HG03342 (cell line): Measurements from ENCODE around the gene XIRP1.
"Not testable (repeated sequence)": the region's sequence is repeated elsewhere in the genome, so short reads cannot be mapped to it uniquely, and the experiment has no call there.

Experiments used
- ATAC-seq: cut with Tn5 transposase; IDR thresholded peaks from one replicate; pipeline ENCODE4 v1.9.1; 2021; ENCODE audit warnings: mild to moderate bottlenecking, moderate library complexity; ENCODE audit not compliant: unreplicated experiment

The XIRP1 gene

DNA sequence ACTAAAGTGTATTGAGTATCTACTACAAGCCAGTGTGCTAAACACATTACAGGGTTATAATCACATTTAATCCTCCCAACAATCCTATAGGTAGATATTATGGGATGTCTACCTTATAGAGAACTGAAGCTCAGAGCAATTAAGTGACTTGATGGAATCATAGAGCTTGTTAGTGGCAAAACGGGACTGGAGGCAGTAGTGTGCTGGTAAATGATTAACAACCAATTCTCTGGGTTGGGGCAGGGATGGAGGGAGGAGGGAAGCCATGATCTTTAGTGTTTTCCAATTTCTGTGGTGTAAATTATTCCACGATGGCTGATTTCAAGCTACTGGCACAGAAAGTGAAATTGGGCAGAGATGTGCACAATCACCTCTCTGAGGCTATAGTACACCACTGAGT, 20.5 kb downstream of the XIRP1 start:
- ATAC-seq: no peak

DNA sequence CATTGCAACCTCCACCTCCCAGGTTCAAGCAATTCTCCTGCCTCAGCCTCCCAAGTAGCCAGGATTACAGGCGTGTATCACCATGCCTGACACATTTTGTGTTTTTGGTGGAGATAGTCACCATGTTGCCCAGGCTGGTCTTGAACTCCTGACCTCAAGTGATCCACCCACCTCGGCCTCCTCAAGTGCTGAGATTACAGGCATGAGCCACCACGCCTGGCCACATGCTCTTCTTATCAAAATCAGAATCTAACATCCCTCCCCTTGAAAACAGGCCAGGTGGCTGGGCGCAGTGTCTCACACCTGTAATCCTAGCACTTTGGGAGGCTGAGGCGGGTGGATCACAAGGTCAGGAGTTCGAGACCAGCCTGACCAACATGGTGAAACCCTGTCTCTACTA, 21.5 kb downstream of the XIRP1 start:
- ATAC-seq: not testable (repeated sequence)

- no peak for ATAC-seq
Measured at GRCh38 chr3:39170461-39170860, 21.9 kb downstream of the XIRP1 start.

DNA sequence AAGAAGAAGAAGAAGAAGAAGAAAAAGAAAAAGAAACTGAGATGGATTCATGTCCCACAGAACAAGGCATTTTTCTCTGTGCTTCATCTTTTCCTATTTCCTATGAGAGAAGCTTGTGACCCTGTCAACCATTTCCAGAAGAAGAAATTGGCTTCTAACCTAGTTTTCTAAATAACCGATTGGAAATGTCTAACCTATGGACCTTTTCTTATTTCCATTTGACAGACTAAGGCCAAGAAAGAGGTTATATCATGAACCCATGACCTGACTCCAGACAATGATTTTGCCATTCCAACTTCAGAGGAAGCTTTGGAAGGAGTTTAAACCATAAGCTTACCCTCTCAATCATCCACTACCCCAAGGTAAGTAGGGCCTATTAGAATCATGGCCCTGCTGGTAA, 22.7 kb downstream of the XIRP1 start:
- no peak for ATAC-seq

DNA sequence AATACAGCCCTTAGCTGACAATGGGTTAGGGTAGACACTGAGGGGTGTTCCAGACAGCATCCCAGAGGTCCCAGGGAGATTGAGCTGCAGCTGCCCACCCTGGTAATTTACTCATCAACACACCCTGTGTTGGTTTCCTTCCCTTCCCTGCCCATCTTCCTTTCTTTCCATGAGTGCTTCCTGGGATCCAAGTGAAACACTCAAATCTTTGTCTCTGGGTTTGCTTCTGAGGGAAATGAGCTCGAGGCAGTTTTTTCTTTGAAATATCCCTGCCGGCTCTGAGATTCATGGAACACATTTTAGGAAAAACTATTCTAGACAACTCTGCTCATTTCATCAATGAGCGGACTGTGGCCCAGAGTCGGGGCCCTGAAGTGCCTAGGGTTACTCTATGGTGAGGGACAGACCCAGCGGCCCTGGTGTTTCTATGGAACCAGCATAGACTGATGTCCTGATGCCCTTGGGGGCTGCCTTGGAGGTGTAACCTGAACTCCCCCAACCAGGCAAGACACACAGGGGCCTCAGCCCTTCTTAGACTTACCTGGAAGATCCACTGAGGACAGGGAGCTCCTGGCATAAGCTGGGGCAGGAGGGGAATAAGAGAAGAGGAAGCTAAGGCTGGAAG, 24.1 kb downstream of the XIRP1 start:
- ATAC-seq: no peak

- no peak for ATAC-seq
Measured at GRCh38 chr3:39166932-39167532, 25.4 kb downstream of the XIRP1 start.

GRCh38 chr3:39166134-39166710, 26.2 kb downstream of the XIRP1 start:
- ATAC-seq: no peak

- no peak for ATAC-seq
Measured at GRCh38 chr3:39165518-39165917, 26.9 kb downstream of the XIRP1 start.

DNA sequence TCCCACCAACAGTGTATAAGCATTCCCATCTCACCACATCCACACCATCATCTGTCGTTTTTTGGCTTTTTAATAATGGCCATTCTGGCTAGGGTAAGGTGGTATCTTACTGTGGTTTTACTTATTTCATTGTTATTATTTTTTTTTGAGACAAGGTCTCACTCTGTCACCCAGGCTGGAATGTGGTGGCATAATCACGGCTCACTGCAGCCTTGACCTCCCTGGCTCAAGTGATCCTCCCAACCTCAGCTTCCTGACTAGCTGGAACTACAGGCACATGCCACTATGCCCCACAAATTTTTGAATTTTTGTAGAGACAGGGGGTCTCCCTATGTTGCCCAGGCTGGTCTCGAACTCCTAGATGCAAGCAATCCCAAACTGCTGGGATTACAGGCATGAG, 28.0 kb downstream of the XIRP1 start:
- ATAC-seq: no peak

DNA sequence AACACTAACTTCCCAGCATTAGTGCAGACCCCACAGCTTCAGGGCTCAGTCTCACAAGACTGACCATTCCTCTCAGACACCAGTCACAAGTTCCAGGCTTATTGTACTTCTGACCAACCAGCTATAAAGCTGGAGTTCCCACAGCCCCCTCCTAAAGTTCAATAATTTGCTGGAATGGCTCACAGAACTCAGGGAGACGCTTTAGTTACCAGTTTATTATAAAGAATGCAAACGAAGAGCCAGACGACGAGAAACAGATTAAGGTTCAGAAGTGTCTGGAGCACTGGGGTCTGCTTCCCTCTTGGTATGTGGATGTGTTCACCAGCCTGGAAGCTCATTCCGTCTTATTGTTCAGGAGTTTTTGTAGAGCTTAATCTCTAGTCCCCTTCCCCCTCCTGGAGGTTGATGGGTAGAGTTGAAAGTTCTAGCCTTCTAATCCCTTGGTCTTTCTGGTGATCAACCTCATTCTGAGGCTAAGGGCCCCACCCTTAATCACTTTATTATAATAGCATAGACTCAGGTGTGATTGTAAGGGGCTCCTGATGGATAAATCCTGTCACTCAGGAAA, 34.2 kb downstream of the XIRP1 start:
- no peak for ATAC-seq

DNA sequence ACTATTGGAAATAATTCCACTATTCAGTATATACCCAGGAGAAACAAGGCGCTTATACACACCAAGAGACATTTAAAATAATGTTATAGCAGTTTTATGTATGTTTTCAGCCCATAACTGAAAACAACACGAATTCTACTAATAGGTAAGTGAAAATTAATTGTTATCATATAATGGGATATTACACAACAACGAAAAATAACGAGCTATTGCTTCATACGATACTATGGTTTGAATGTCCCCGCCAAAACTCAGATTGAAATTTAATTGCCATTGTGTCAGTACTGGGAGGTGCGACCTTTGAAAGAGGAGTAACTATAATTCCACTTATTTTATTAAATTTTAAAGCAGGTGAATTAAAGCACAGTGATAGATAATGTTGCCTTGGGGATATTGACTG, 35.0 kb downstream of the XIRP1 start:
- ATAC-seq: no peak

- ATAC-seq: no peak
Measured at GRCh38 chr3:39156421-39156820, 36.0 kb downstream of the XIRP1 start.

GRCh38 chr3:39154280-39155021, 37.9 kb downstream of the XIRP1 start:
- no peak for ATAC-seq

DNA sequence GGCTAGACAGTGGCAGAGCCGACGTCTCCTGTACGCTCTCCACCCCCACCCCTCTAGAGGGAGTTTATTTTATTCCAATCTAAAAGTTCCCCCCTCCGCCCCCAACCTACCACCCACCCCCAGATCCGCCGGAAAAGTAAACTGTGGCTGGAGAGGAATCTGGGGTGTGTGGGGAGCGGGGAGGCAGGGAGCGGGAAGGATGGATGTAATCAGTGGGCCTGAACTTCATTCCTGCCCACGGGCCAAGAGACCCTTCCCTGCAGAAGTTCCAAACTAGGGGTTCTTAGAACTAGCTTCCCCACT, 38.5 kb downstream of the XIRP1 start:
- ATAC-seq: no peak

DNA sequence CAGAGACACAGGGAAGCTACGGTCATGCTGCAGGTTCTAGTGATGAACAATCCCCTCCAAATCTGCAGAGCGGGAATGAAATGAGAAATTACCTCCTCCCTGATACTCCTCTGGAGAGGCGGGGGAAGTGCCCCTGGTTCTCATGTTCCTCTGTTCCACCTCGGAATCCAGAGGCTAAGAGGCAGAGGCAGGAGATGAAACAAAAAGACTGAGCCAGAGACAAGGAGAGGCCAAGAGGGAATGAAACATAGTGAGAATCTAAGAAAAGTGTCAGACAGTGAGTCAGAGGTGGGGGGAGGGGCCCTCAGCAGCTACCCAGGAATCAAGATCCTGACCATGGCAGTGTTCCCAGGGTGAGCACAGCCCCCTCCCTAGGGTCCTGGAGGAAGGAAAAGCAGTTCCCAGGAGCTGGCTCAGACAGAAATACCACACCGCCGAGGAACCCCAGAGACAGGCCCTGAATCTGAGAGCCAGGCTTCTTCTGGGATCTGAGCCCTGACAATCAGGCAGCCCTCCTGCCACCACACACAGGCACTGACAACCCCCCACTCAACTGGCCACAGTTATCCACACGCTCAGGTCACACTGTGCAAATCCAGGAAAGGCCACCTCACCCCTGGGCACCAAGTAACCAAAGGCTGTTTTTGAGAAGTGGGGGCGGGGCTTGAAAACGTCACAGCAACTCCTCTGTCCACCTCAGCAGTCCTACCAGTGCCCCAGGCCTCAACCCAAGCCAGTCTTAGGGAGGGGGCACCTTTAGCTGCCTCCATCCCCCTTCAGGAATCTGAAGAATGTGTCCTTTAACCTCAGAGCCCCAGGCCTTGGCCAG, 41.4 kb downstream of the XIRP1 start:
- no peak for ATAC-seq

- no peak for ATAC-seq
Measured at GRCh38 chr3:39150148-39150802, 42.1 kb downstream of the XIRP1 start.

GRCh38 chr3:39149498-39150147, 42.8 kb downstream of the XIRP1 start:
- ATAC-seq: no peak

DNA sequence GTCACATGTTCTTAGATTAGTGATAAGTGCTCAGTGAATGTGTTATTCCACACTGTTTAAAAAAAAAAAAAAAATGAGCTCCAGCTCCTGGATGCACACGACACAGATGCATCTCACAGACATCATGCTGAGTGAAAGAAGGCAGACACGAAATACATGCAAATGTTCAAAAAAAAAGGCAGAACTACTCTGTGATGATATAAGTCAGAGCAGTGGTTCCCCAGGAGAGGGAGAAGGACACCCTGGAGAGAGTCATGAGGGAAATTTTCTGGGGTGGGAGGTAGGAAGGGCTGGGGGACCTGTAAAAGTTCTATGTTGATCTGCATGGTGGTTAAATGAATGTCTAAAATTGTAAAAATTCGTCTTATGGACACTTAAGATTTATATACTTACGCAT, 43.3 kb downstream of the XIRP1 start:
- no peak for ATAC-seq

DNA sequence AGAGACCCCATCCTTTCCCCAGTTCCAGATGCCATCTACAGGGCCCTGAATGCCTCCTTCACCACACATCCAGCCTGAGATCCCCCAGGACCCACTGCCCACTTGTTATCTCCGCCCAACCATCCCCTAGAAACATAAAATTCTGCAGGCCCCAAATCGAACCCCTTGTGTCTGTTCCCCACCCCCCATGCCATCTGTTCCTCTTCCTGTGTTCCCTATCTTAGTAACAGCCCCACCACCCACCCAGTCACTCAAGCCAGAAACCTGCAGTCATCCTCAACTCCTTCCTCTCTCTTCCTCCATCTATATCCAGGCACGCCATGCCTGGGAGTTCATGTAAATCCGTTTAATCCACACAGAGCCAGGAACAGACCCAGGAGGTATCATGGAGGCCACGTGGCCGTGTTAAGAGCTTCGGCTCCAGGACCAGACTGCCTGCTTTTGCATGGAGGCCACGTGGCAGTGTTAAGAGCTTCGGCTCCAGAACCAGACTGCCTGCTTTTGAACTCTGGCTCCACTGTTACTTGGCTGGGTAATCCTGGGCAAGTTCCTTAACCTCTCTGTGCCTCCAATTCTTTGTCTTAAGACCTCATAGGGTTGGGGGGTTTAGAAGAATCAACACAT, 43.8 kb downstream of the XIRP1 start:
- ATAC-seq: no peak
